ENCODE data around the gene HCN4. TPM values are rescaled to one million over a fixed set of nuclear protein-coding genes. Genes with fewer than 3 reads are reported as not detected.

The HCN4 gene
- total RNA-seq, 1 donor from 2014 or later: 1.4 TPM

GRCh38 chr15:73318463-73319351, 50.1 kb downstream of the HCN4 start:
- Histone ChIP-seq H3K36me3 (ENCODE audit: control insufficient read depth, insufficient read depth, low read length) (no peaks in the 10 kb centered on the region), H3K4me3 (ENCODE audit: low read depth, low read length) (no peak overlapping the region), H3K27me3 (ENCODE audit: control insufficient read depth, insufficient read depth, low read length) (peaks cover 21% of the 10 kb centered on the region)
- DNase-seq (ENCODE audit: low read depth): no peak
- no peak for TF ChIP-seq CTCF (IDR thresholded peaks at IDR 0.05; ENCODE audit: insufficient read depth, low read length, poor library complexity, severe bottlenecking)

- no peak for TF ChIP-seq CTCF (IDR thresholded peaks at IDR 0.05; ENCODE audit: insufficient read depth, low read length, poor library complexity, severe bottlenecking)
- DNase-seq (ENCODE audit: low read depth): no peak
- H3K27me3 ChIP-seq (ENCODE audit: control insufficient read depth, insufficient read depth, low read length): peaks cover 21% of the 10 kb centered on the region
- H3K36me3 ChIP-seq (ENCODE audit: control insufficient read depth, insufficient read depth, low read length): no peaks in the 10 kb centered on the region
- H3K4me3 ChIP-seq (ENCODE audit: low read depth, low read length): no peak overlapping the region
These were observed 50.9 kb downstream of the HCN4 start for GRCh38 chr15:73317651-73318462.

- TF ChIP-seq CTCF (IDR thresholded peaks at IDR 0.05; ENCODE audit: insufficient read depth, low read length, poor library complexity, severe bottlenecking): no peak
- H3K4me3 ChIP-seq (ENCODE audit: low read depth, low read length): no peak overlapping the region
- no peak for DNase-seq (ENCODE audit: low read depth)
- no peaks in the 10 kb centered on the region for H3K36me3 ChIP-seq (ENCODE audit: control insufficient read depth, insufficient read depth, low read length)
- H3K27me3 ChIP-seq (ENCODE audit: control insufficient read depth, insufficient read depth, low read length): peaks cover 7% of the 10 kb centered on the region
These were observed 54.9 kb downstream of the HCN4 start for GRCh38 chr15:73313861-73314260.

- Histone ChIP-seq H3K36me3 (ENCODE audit: control insufficient read depth, insufficient read depth, low read length) (no peaks in the 10 kb centered on the region), H3K27me3 (ENCODE audit: control insufficient read depth, insufficient read depth, low read length) (no peaks in the 10 kb centered on the region), H3K4me3 (ENCODE audit: low read depth, low read length) (no peak overlapping the region)
- DNase-seq (ENCODE audit: low read depth): no peak
- no peak for TF ChIP-seq CTCF (IDR thresholded peaks at IDR 0.05; ENCODE audit: insufficient read depth, low read length, poor library complexity, severe bottlenecking)
These were observed 60.5 kb downstream of the HCN4 start for GRCh38 chr15:73308305-73308704.

GRCh38 chr15:73305331-73306211, 63.2 kb downstream of the HCN4 start:
- peak; percentile 23 for DNase-seq (ENCODE audit: low read depth)
- peak; percentile 65 for TF ChIP-seq CTCF (IDR thresholded peaks at IDR 0.05; ENCODE audit: insufficient read depth, low read length, poor library complexity, severe bottlenecking)
- Histone ChIP-seq H3K27me3 (ENCODE audit: control insufficient read depth, insufficient read depth, low read length) (no peaks in the 10 kb centered on the region), H3K36me3 (ENCODE audit: control insufficient read depth, insufficient read depth, low read length) (peaks cover 2% of the 10 kb centered on the region), H3K4me3 (ENCODE audit: low read depth, low read length) (no peak overlapping the region)

Data from kidney epithelial cell (primary cell).